HepG2 (cell line): ENCODE data around the gene USP7. TPM values are rescaled to one million over a fixed set of nuclear protein-coding genes. Genes with fewer than 3 reads are reported as not detected.

Source experiments
- HNRNPLL ChIP-seq: fragments of 200-400 bp; formaldehyde crosslinking; IDR thresholded peaks from 2 replicates; pipeline ENCODE4 v1.6.1; 2017; ENCODE audit warnings: mild to moderate bottlenecking, low read depth, low read length; ENCODE audit not compliant: poor library complexity, severe bottlenecking
- KDM4B ChIP-seq: sonication (generic); formaldehyde crosslinking; IDR thresholded peaks from 2 replicates; pipeline ENCODE4 v1.4.0; 2020; ENCODE audit warnings: missing genetic modification reagents
- MED1 ChIP-seq: sonication (generic); formaldehyde crosslinking; IDR thresholded peaks from 2 replicates; pipeline ENCODE4 v1.4.0; 2020; ENCODE audit warnings: missing genetic modification reagents
- NBN ChIP-seq: fragments of 450-650 bp; conservative IDR thresholded peaks from 2 replicates; pipeline ENCODE4 v1.6.1; 2017
- YEATS2 ChIP-seq: sonication (generic); formaldehyde crosslinking; IDR thresholded peaks from 2 replicates; pipeline ENCODE4 v1.4.0; 2020; ENCODE audit warnings: missing genetic modification reagents, borderline replicate concordance
- ZFP1 ChIP-seq: IDR thresholded peaks from 2 replicates; pipeline ENCODE4 v1.6.1; 2016
- ZFP82 ChIP-seq: sonication (generic); formaldehyde crosslinking; IDR thresholded peaks from 2 replicates; pipeline ENCODE4 v1.5.1; 2020; ENCODE audit warnings: mild to moderate bottlenecking, missing genetic modification reagents, borderline replicate concordance
- ZNF674 ChIP-seq: sonication (generic); formaldehyde crosslinking; IDR thresholded peaks from 2 replicates; pipeline ENCODE4 v1.5.0; 2020; ENCODE audit warnings: low read depth, mild to moderate bottlenecking, missing genetic modification reagents
- polyA plus RNA-seq, 8 experiments: library from polyadenylated mRNA; depleted of rRNA in 3 of 8; stranded (reverse) in 7 of 8; unstranded in 1 of 8; fragments of >200 nt; fragmentation: Illumina TruSeq in 4 of 8; extraction: Trizol in 4 of 8; gene quantifications; 2 replicates each; pipeline versions ENCODE4 v1.2.1 to v1.2.3, GENCODE V29; 2011 to 2016; ENCODE audit warnings: low read depth in 4 of 8, missing spikeins in 1 of 8, mixed read lengths in 1 of 8; ENCODE audit not compliant: insufficient read depth in 1 of 8
- total RNA-seq, 5 experiments: library from RNA; depleted of rRNA; stranded (reverse); fragments of >200 nt; fragmentation: Illumina TruSeq; extraction: Trizol; gene quantifications; 2 replicates each; pipeline ENCODE4 v1.2.3, GENCODE V29; 2016; ENCODE audit warnings: low read depth in 1 of 5
- TF ChIP-seq, protein P1 (sequence below): sonication (generic); formaldehyde crosslinking; conservative IDR thresholded peaks from 2 replicates; pipeline ENCODE4 v1.8.0; 2022; ENCODE audit warnings: mild to moderate bottlenecking, moderate library complexity, missing genetic modification reagents
- TF ChIP-seq, protein P2 (sequence below): sonication (generic); formaldehyde crosslinking; IDR thresholded peaks from 2 replicates; pipeline ENCODE4 v1.5.1; 2020; ENCODE audit warnings: missing genetic modification reagents, mild to moderate bottlenecking, borderline replicate concordance
- TF ChIP-seq, protein P3 (sequence below): sonication (generic); formaldehyde crosslinking; IDR thresholded peaks from 2 replicates; pipeline ENCODE4 v1.4.0; 2020; ENCODE audit warnings: missing genetic modification reagents
- TF ChIP-seq, protein P4 (sequence below): sonication (generic); formaldehyde crosslinking; IDR thresholded peaks from 2 replicates; pipeline ENCODE4 v1.4.0; 2020; ENCODE audit warnings: low read depth, missing genetic modification reagents
- TF ChIP-seq, protein P5 (sequence below): sonication (generic); formaldehyde crosslinking; IDR thresholded peaks from 2 replicates; pipeline ENCODE4 v1.4.0; 2020; ENCODE audit warnings: missing genetic modification reagents
- TF ChIP-seq, protein P6 (sequence below): sonication (generic); formaldehyde crosslinking; IDR thresholded peaks from 2 replicates; pipeline ENCODE4 v1.4.0; 2020; ENCODE audit warnings: missing genetic modification reagents

Gene USP7
- total and polyA plus RNA-seq, 2 of the 13 experiments (the other 11 are each of a cell fraction or from before 2014, with no cell fraction given), result 52.5 to 173 TPM

DNA sequence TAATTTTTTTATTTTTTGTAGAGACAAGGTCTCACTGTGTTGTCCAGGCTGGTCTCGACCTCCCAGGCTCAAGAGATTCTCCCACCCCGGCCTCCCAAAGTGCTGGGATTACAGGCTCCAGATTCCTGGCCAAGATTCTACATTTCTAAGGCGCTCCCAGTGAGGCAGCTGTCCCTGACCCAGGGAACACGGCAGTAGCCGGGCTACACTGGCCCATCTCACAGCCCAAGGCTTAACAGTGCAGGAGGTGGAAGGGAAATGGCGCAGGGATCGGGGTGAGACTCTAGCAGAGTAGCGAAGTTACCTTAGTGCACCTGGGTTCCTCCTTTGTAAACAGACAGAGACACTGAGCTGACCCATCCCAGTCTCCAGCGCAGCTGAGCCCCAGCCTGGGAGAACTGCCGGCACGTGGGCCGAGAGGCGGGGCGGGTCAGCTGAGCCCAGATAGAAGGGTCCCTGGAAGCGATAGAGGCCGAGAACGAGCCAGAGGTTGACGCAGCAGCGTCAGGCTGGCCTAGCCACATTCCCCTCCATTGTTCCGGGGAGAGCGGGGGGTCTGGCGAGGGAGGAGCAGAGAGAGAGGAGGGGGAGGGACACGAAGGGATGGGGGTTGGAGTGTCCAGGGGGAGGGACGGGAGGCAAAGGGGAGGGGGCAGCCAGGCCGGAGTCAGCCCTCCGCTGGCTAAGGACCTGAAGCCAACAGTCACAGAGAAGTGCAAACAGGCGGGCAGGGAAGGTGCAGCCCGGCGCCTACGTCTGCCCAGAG, 97.4 kb downstream of the USP7 start (continued):
- TF ChIP-seq, protein P1, sequence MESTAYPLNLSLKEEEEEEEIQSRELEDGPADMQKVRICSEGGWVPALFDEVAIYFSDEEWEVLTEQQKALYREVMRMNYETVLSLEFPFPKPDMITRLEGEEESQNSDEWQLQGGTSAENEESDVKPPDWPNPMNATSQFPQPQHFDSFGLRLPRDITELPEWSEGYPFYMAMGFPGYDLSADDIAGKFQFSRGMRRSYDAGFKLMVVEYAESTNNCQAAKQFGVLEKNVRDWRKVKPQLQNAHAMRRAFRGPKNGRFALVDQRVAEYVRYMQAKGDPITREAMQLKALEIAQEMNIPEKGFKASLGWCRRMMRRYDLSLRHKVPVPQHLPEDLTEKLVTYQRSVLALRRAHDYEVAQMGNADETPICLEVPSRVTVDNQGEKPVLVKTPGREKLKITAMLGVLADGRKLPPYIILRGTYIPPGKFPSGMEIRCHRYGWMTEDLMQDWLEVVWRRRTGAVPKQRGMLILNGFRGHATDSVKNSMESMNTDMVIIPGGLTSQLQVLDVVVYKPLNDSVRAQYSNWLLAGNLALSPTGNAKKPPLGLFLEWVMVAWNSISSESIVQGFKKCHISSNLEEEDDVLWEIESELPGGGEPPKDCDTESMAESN (CRISPR knock-in tag), result peak; percentile 93
- TF ChIP-seq MED1 (CRISPR knock-in tag), result peak; percentile 53
- TF ChIP-seq HNRNPLL, result peak; percentile 63
- TF ChIP-seq YEATS2 (CRISPR knock-in tag), result peak; percentile 50; the same call in 1 of the 2 replicates
- TF ChIP-seq, protein P2, sequence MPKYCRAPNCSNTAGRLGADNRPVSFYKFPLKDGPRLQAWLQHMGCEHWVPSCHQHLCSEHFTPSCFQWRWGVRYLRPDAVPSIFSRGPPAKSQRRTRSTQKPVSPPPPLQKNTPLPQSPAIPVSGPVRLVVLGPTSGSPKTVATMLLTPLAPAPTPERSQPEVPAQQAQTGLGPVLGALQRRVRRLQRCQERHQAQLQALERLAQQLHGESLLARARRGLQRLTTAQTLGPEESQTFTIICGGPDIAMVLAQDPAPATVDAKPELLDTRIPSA (CRISPR knock-in tag), result peak; percentile 85; the same call in 1 of the 2 replicates
- TF ChIP-seq, protein P3, sequence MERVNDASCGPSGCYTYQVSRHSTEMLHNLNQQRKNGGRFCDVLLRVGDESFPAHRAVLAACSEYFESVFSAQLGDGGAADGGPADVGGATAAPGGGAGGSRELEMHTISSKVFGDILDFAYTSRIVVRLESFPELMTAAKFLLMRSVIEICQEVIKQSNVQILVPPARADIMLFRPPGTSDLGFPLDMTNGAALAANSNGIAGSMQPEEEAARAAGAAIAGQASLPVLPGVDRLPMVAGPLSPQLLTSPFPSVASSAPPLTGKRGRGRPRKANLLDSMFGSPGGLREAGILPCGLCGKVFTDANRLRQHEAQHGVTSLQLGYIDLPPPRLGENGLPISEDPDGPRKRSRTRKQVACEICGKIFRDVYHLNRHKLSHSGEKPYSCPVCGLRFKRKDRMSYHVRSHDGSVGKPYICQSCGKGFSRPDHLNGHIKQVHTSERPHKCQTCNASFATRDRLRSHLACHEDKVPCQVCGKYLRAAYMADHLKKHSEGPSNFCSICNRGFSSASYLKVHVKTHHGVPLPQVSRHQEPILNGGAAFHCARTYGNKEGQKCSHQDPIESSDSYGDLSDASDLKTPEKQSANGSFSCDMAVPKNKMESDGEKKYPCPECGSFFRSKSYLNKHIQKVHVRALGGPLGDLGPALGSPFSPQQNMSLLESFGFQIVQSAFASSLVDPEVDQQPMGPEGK (CRISPR knock-in tag), result peak; percentile 88
- no peak for TF ChIP-seq ZFP82
- TF ChIP-seq ZNF674 (CRISPR knock-in tag), result no peak
- no peak for TF ChIP-seq NBN
- TF ChIP-seq, protein P4, sequence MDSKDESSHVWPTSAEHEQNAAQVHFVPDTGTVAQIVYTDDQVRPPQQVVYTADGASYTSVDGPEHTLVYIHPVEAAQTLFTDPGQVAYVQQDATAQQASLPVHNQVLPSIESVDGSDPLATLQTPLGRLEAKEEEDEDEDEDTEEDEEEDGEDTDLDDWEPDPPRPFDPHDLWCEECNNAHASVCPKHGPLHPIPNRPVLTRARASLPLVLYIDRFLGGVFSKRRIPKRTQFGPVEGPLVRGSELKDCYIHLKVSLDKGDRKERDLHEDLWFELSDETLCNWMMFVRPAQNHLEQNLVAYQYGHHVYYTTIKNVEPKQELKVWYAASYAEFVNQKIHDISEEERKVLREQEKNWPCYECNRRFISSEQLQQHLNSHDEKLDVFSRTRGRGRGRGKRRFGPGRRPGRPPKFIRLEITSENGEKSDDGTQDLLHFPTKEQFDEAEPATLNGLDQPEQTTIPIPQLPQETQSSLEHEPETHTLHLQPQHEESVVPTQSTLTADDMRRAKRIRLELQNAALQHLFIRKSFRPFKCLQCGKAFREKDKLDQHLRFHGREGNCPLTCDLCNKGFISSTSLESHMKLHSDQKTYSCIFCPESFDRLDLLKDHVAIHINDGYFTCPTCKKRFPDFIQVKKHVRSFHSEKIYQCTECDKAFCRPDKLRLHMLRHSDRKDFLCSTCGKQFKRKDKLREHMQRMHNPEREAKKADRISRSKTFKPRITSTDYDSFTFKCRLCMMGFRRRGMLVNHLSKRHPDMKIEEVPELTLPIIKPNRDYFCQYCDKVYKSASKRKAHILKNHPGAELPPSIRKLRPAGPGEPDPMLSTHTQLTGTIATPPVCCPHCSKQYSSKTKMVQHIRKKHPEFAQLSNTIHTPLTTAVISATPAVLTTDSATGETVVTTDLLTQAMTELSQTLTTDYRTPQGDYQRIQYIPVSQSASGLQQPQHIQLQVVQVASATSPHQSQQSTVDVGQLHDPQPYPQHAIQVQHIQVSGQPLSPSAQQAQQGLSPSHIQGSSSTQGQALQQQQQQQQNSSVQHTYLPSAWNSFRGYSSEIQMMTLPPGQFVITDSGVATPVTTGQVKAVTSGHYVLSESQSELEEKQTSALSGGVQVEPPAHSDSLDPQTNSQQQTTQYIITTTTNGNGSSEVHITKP (CRISPR knock-in tag), result 0 out of 2 replicates have a peak, but pooled peaks have one; percentile 55
- TF ChIP-seq ZFP1 (CRISPR knock-in tag), result no peak
- TF ChIP-seq, protein P5, sequence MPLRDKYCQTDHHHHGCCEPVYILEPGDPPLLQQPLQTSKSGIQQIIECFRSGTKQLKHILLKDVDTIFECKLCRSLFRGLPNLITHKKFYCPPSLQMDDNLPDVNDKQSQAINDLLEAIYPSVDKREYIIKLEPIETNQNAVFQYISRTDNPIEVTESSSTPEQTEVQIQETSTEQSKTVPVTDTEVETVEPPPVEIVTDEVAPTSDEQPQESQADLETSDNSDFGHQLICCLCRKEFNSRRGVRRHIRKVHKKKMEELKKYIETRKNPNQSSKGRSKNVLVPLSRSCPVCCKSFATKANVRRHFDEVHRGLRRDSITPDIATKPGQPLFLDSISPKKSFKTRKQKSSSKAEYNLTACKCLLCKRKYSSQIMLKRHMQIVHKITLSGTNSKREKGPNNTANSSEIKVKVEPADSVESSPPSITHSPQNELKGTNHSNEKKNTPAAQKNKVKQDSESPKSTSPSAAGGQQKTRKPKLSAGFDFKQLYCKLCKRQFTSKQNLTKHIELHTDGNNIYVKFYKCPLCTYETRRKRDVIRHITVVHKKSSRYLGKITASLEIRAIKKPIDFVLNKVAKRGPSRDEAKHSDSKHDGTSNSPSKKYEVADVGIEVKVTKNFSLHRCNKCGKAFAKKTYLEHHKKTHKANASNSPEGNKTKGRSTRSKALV (CRISPR knock-in tag), result no peak; the same call in 1 of the 2 replicates
- TF ChIP-seq, protein P6, sequence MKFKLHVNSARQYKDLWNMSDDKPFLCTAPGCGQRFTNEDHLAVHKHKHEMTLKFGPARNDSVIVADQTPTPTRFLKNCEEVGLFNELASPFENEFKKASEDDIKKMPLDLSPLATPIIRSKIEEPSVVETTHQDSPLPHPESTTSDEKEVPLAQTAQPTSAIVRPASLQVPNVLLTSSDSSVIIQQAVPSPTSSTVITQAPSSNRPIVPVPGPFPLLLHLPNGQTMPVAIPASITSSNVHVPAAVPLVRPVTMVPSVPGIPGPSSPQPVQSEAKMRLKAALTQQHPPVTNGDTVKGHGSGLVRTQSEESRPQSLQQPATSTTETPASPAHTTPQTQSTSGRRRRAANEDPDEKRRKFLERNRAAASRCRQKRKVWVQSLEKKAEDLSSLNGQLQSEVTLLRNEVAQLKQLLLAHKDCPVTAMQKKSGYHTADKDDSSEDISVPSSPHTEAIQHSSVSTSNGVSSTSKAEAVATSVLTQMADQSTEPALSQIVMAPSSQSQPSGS, result peak; percentile 38; the same call in 1 of the 2 replicates
- TF ChIP-seq KDM4B, result no peak; the same call in 1 of the 2 replicates
